Prostate gland (tissue), 2 donors: ENCODE data around the gene ZPR1. TPM values are rescaled to one million over a fixed set of nuclear protein-coding genes. Genes with fewer than 3 reads are reported as not detected.
"Not testable (repeated sequence)": the region's sequence is repeated elsewhere in the genome, so short reads cannot be mapped to it uniquely, and the experiment has no call there.

Source experiments
- DNase-seq: peaks from one replicate; pipeline ENCODE4 v3.0.0-alpha.2; 2019; ENCODE audit warnings: low spot score
- H3K27ac ChIP-seq, 2 donors: fragments of 200-600 bp; sonication (generic); 2 replicates each; pipeline ENCODE4 v1.5.1; 2017 to 2019
- H3K27me3 ChIP-seq: fragments of 200-600 bp; sonication (generic); replicated peaks from 2 replicates; pipeline ENCODE4 v1.5.1; 2019; ENCODE audit not compliant: insufficient read depth
- H3K36me3 ChIP-seq, 2 donors: fragments of 200-600 bp; sonication (generic); 1 replicate in 1 of 2; 2 replicates in 1 of 2; pipeline versions ENCODE4 v1.5.1 to v1.8.1; 2017 to 2019
- H3K4me1 ChIP-seq: fragments of 200-600 bp; sonication (generic); replicated peaks from 2 replicates; pipeline ENCODE4 v1.5.1; 2019
- H3K4me3 ChIP-seq, 2 donors: fragments of 200-600 bp; sonication (generic); 2 replicates each; pipeline ENCODE4 v1.5.1; 2017 to 2019
- H3K9me3 ChIP-seq: fragments of 200-600 bp; sonication (generic); 2 replicates; pipeline ENCODE4 v1.5.1; 2017
- POLR2A ChIP-seq: fragments of 450-650 bp; IDR thresholded peaks from one replicate; pipeline ENCODE4 v1.6.1; 2016; ENCODE audit warnings: antibody characterized with exemption, mild to moderate bottlenecking
- POLR2AphosphoS5 ChIP-seq: sonication (generic); formaldehyde crosslinking; IDR thresholded peaks from one replicate; pipeline ENCODE4 v1.6.1; 2017; ENCODE audit warnings: antibody characterized with exemption
- WGBS: methylation state at CpG from one replicate; pipeline ENCODE4 v1.1.5; 2018; 5-methylcytosine and 5-hydroxymethylcytosine counted together
- intact Hi-C: fragments of 100-400 bp; cut with DNase I; formaldehyde crosslinking; loops from one replicate; pipeline ENCODE4 v1.14.2; 2022
- total RNA-seq, 2 donors: library from RNA; depleted of rRNA; stranded (reverse); fragments of >200 nt; gene quantifications; one replicate each; pipeline ENCODE4 v1.1.0, GENCODE V29; 2016
- TF ChIP-seq, protein P1 (sequence below), 4 experiments: fragments of 200-600 bp in 2 of 4; fragments of 450-650 bp in 2 of 4; sonication (generic) in 2 of 4; IDR thresholded peaks; 1 replicate in 3 of 4; 2 replicates in 1 of 4; pipeline ENCODE4 v1.5.1; 2016 to 2019; ENCODE audit warnings: antibody characterized with exemption in 4 of 4, mild to moderate bottlenecking in 2 of 4, moderate library complexity in 2 of 4

The ZPR1 gene
- total RNA-seq, 2 donors from 2014 or later = 24.6 to 27.6 TPM

DNA sequence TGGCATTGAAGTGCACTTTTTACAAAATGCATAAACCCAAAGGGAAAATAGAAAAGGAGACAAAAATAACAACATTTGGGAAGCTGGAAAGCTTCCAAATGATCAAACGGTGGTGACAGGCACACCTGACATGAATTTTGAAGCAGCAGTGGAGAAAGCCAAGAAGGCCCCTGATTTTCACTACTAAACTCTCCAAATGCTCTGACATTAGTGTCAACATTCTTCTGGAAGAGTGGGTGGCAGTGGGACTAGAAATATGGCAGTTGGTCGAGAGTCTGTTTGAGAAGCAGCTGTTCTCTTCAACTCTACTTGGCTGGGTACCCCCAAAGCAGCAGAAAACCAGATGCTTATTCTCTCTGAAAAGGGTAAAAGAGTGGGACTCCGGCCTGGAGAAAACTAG is 16.2 kb upstream of the ZPR1 start:
- Histone ChIP-seq H3K4me1 (no peaks in the 10 kb centered on the region), H3K9me3 (no peaks in the 10 kb centered on the region), H3K36me3 (no peaks in the 10 kb centered on the region), H3K27ac (no peak overlapping the region), H3K4me3 (no peak overlapping the region), H3K27me3 (no peaks in the 10 kb centered on the region)
- no peak for DNase-seq
- intact Hi-C loops = no loop called here
- TF ChIP-seq POLR2AphosphoS5 (no peak), POLR2A (no peak)
- TF ChIP-seq, protein P1, sequence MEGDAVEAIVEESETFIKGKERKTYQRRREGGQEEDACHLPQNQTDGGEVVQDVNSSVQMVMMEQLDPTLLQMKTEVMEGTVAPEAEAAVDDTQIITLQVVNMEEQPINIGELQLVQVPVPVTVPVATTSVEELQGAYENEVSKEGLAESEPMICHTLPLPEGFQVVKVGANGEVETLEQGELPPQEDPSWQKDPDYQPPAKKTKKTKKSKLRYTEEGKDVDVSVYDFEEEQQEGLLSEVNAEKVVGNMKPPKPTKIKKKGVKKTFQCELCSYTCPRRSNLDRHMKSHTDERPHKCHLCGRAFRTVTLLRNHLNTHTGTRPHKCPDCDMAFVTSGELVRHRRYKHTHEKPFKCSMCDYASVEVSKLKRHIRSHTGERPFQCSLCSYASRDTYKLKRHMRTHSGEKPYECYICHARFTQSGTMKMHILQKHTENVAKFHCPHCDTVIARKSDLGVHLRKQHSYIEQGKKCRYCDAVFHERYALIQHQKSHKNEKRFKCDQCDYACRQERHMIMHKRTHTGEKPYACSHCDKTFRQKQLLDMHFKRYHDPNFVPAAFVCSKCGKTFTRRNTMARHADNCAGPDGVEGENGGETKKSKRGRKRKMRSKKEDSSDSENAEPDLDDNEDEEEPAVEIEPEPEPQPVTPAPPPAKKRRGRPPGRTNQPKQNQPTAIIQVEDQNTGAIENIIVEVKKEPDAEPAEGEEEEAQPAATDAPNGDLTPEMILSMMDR (IDR thresholded peaks at IDR 0.05) = no peak
- WGBS = 64% methylated on average over 3 of the region's 3 CpGs

DNA sequence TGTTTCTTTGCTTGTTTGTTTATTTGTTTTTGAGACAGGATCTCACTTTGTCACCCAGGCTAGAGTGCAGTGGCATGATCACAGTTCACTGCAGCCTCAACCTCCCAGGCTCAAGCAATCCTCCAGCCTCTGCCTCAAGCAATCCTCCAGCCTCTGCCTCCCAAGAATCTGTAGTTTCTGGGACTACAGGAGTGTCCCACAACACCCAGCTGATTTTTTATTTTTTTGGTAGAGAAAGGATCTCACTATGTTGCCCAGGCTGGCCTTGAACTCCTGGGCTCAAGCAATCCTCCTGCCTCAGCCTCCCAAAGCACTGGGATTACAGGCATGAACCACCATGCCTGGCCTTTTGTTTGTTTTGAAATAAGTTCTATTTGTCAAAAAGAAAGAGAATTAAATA is 13.8 kb upstream of the ZPR1 start:
- H3K4me3 ChIP-seq, H3K27ac ChIP-seq, H3K27me3 ChIP-seq, intact Hi-C loops, H3K36me3 ChIP-seq, H3K4me1 ChIP-seq, H3K9me3 ChIP-seq, DNase-seq: not testable (repeated sequence)

DNA sequence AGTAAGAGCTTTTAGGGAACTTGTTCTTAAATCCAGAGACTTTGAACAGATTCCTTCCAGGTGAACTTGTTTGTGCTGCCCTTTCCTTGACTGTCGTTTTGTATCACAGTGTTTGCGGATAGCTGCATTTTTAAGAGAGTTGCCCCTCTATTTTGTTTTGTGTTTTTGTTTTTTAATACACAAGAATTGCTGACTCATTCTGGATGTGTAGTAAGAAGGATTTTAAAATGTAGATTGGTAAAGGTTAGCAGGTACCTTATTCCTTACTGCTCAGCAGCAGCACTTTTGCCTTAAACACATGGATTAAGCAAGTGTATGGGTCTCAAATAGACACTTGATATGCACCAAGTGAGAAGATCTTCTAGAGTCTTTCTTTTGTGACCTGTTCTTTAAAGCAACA is 12.8 kb upstream of the ZPR1 start:
- TF ChIP-seq, protein P1 (IDR thresholded peaks at IDR 0.05) = no peak
- TF ChIP-seq POLR2AphosphoS5 = no peak
- TF ChIP-seq POLR2A = no peak
- DNase-seq = no peak
- no peak overlapping the region for H3K4me3 ChIP-seq
- no peaks in the 10 kb centered on the region for H3K36me3 ChIP-seq
- WGBS = 83% methylated on average over 2 of the region's 2 CpGs
- H3K9me3 ChIP-seq = no peaks in the 10 kb centered on the region
- no peaks in the 10 kb centered on the region for H3K4me1 ChIP-seq
- no peak overlapping the region for H3K27ac ChIP-seq
- H3K27me3 ChIP-seq = no peaks in the 10 kb centered on the region
- intact Hi-C loops = no loop called here

DNA sequence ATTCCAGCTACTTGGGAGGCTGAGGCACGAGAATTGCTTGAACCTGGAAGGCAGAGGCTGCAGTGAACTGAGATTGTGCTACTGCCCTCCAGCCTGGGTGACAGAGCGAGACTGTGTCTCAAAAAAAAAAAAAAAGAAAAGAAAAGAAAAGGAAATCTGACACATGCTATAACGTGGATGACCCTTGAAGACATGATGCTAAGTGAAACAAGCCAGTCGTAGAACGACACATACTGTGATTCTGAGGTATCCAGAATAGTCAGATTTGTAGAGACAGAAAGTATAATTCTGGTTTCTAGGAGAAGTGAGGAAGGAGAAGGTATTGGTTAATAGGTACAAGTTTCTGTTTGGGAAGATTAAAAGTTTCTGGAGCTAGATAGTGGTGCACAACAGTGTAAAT is 10.5 kb upstream of the ZPR1 start:
- Histone ChIP-seq H3K27me3 (no peaks in the 10 kb centered on the region), H3K4me3 (no peak overlapping the region), H3K27ac (no peak overlapping the region), H3K9me3 (no peaks in the 10 kb centered on the region), H3K4me1 (no peaks in the 10 kb centered on the region), H3K36me3 (no peaks in the 10 kb centered on the region)
- no peak for DNase-seq
- intact Hi-C loops = loop anchor here (10.0 kb wide), 1 partner anchor 76 kb away; no protein-coding TSS in a partner anchor
- WGBS = 91% methylated on average over 5 of the region's 5 CpGs
- TF ChIP-seq POLR2AphosphoS5 (no peak), POLR2A (no peak)
- TF ChIP-seq, protein P1 (IDR thresholded peaks at IDR 0.05) = no peak

GRCh38 chr11:116797816-116798215 is 10.0 kb upstream of the ZPR1 start:
- DNase-seq = no peak
- H3K4me3 ChIP-seq = no peak overlapping the region
- H3K36me3 ChIP-seq = no peaks in the 10 kb centered on the region
- H3K27ac ChIP-seq = no peak overlapping the region
- TF ChIP-seq POLR2A (no peak), POLR2AphosphoS5 (no peak)
- TF ChIP-seq, protein P1 (IDR thresholded peaks at IDR 0.05) = no peak
- no peaks in the 10 kb centered on the region for H3K4me1 ChIP-seq
- H3K9me3 ChIP-seq = no peaks in the 10 kb centered on the region
- WGBS = 82% methylated on average over 5 of the region's 5 CpGs
- no peaks in the 10 kb centered on the region for H3K27me3 ChIP-seq
- intact Hi-C loops = loop anchor here (10.0 kb wide), 1 partner anchor 77 kb away; no protein-coding TSS in a partner anchor
